Measurements from ENCODE around the gene OR1J2.

DNA sequence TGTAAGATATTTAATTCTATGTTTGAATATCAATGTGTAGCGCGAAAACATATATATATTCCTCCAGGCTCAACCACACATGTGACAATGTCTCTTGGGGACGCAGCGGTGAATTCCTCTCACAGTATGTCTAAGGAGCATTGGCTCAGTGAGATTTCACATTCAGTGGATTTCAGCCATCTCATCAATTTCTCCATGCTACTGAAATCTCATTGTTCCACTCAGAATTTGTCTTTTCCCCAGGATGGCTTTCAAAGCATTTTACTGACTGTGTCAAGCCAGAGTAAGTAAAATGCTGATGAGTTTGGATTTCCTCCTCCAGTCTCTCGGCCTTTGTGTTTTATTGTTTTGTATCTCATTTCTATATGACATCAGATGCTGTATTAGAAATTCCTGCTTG, 31.5 kb upstream of the OR1J2 start:
- TF ChIP-seq, protein P1, sequence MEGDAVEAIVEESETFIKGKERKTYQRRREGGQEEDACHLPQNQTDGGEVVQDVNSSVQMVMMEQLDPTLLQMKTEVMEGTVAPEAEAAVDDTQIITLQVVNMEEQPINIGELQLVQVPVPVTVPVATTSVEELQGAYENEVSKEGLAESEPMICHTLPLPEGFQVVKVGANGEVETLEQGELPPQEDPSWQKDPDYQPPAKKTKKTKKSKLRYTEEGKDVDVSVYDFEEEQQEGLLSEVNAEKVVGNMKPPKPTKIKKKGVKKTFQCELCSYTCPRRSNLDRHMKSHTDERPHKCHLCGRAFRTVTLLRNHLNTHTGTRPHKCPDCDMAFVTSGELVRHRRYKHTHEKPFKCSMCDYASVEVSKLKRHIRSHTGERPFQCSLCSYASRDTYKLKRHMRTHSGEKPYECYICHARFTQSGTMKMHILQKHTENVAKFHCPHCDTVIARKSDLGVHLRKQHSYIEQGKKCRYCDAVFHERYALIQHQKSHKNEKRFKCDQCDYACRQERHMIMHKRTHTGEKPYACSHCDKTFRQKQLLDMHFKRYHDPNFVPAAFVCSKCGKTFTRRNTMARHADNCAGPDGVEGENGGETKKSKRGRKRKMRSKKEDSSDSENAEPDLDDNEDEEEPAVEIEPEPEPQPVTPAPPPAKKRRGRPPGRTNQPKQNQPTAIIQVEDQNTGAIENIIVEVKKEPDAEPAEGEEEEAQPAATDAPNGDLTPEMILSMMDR (IDR thresholded peaks at IDR 0.05) = no peak
- TF ChIP-seq POLR2A (IDR thresholded peaks at IDR 0.05) = no peak
